Cerebellar cortex (tissue), 1 donor: ENCODE results near the gene TFF3.

Experiments used
- DNase-seq: peaks from one replicate; pipeline ENCODE4 v3.0.0-alpha.2; 2015; ENCODE audit warnings: low spot score

TFF3 gene

DNA sequence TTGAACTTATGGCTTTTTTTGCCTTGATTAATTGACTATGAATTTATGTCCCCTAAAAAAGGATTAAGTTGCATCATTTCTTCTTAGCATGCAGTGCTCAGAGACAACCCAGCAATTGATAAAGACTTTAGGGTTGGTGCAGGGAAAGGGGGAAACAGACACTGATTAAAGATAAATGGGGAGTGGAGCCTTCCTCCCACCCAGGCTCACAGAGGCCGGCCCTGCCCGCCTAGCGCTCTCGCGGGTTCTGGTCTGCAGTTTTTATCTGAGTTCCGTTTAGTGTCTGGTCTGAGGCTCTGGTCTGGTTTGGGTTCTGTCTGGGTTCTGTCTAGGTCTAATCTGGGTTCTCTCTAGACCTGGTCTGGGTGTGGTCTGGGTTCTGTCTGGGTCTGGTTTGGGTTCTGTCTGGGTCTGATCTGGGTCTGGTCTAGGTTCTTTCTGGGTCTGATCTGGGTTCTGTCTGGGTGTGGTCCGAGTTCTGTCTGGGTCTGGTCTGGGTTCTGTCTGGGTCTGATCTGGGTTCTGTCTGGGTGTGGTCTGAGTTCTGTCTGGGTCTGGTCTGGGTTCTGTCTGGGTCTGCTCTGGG is 48.1 kb downstream of the TFF3 start:
- DNase-seq = no peak

DNA sequence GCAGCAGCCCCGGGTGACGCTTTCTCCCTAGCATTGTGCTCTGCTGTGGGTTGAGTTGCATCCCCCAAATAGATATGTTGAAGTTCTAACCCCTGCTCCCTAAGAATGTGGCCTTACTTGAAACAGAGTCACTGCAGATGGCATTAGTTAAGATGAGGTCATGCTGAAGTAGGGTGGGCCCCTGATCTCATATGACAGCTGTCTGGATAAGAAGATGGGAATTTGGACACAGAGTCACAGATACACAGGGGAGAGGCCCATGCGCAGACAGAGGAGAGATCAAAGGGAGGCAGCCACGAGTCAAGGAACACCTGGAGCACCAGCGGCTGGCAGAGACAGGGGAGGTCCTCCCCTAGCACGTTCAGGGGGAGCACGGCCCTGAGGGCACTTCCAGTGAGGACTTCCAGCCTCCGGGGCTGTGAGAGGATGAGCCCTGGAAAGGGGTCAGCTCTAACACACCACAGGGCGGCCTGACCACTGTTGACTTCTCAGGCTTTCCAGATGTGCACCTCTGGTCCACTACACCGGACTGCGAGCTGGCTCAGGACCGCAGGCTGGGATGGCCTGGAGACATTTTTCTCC is 49.9 kb downstream of the TFF3 start:
- no peak for DNase-seq

DNA sequence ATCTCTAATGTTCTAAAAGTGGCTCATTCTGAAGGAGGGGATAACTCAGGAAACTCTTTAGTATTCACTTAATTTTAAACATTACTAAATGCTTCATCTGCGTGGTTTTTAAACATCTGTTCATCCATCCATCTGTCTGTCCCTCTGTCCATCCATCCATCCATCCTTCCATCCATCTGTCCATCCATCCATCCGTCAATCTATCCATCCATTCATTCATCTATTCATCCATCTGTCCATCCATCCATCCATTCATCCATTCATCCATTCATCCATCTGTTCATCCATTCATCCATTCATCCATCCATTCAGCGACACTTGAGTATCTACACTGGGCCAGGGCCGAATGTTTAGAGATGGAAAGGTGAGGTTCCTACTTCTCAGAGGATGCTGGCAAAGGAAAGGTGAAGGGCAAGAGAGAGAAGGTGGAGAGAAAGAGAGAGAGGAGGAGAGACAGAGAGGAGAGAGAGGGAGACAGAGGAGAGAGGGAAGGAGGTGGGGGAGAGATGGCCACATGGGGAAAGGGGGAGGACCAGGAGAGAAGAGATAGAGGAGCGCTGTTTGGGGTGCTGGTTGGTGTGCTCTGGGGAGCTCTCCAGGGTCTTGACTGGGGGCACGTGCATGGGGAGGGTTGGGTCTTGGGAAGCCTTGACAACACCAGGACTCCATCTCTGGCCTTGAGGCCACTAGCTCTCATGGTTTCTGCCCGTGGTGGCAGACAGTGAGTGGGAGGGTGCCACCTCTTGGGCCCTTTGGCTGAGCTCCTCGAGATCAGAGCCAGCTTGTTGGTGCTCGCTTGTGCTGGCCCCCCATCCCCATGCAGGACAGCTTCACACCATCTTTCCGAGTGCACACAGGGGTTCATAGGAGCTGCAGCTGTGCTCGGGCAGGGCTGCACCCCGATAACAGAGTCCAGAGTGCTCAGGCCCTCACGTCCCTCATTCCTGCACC is 50.7 kb downstream of the TFF3 start:
- no peak for DNase-seq

DNA sequence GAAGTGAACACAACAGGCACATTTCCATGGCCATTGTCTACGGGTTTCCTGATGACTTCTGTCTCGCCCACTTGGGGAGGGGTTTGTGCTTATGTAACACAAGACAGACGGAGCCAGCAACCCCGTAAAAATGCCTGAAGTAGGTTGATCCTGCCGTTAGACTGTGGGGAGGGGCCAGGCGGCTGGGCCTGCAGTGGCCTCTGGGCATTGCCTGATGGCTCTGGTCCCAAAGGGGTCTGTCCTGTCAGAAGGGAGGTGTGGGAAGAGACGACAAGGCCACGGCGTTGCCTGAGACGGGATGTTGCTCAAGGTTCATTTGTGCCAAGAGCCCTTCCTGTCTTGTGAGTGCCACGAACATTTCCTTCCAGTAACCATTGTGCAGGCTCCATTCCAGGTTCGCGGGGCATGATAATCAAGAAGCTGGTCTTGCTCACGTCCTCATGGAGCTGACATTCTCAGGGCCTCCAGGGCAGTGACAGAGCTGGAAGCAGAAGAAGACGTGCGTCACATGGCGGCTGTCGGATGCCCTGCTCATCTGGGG is 51.5 kb downstream of the TFF3 start:
- no peak for DNase-seq

DNA sequence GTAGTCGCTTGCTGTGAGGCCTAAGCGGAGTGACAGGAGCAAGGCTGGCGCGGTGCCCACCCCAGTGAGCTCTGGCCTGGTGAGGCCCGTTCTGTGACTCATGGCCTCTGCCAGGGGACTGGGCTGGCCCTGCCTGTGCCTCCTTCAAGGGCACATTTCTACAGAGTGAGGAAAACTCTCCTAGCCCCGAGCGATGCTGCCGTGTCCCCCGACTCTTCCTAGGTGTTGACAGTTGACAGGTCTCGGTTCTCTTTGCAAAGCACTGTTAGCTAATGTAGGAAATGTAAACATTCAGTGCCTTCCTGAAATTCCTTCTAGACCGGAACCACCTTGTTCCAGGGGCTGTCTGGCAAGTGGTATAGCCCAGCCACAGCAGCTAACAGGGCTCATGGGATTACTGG is 52.4 kb downstream of the TFF3 start:
- DNase-seq = peak; percentile 78

DNA sequence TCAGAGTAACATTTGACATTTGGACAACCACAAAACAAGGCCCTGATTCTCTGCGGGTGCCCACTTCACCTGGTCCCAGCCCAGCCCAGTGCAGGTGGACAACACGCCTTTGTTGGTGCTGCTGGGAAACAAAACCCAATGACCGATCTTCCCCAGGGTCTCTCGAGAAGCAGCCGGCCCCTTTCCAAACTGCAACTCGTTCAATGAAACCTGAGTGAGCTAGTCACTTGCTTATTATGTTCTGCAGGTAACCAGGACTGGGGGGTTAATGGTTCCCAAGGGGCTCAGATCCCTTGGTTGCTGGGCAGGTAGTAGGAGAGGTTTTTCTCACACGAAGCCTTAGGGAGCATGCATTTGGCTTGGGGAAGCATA is 53.4 kb downstream of the TFF3 start:
- no peak for DNase-seq
